NT2/D1 (cell line): Measurements from ENCODE around the gene CEP104.

Experiments used
- YY1 ChIP-seq: IDR thresholded peaks from 2 replicates; pipeline ENCODE4 v1.6.1; 2011; ENCODE audit not compliant: insufficient read length, insufficient read depth
- ZNF274 ChIP-seq: IDR thresholded peaks from 2 replicates; pipeline ENCODE4 v1.6.1; 2011; ENCODE audit warnings: mild to moderate bottlenecking, low read depth, low read length

DNA sequence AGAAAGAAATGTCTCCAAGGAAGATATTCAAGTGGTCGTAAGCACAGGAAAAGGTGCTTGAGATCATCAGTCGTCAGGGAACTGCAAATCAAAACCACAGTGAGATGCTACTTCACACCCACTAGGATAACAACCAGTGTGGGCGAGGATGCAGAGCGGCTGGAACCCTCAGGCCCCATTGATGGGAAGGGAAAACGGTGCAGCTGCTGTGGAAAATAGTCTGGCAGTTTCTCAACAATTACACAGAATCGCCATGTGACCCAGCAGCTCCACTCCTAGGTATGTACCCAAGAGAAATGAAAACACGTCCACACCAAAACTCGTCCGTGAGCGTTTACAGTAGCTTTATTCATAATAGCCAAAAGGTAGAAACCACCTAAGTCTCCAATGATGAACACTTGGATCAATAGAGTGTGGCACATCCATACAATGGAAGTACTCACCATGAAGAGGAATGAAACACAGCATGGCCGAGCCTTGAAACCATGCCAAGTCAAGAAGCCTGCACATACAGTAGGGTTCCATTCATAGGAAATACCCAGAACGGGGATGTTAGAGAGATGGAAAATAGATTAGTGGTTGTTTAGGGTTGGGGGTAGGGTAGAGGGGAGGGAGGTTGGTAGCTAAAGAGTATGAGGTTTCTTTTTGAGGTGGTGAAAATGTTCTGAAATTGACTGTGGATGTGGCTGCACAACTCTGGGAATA, 6.4 kb upstream of the CEP104 start:
- no peak for TF ChIP-seq YY1
- TF ChIP-seq ZNF274, result no peak
